GM18861 (cell line): ENCODE results near the gene KCNT1.
"Not testable (repeated sequence)": the region's sequence is repeated elsewhere in the genome, so short reads cannot be mapped to it uniquely, and the experiment has no call there.

ENCODE experiments used
- ATAC-seq: cut with Tn5 transposase; IDR thresholded peaks from one replicate; pipeline ENCODE4 v1.9.1; 2021; ENCODE audit not compliant: unreplicated experiment

The KCNT1 gene

GRCh38 chr9:135701959-135702721, at the start of gene KCNT1:
Gene KCNT1, plus strand, starts transcription at chr9:135702185. Its CDS starts 74 bp downstream, at chr9:135702259.
- ATAC-seq, result no peak

- no peak for ATAC-seq
Measured at GRCh38 chr9:135655317-135655716, 46.7 kb upstream of the KCNT1 start.

GRCh38 chr9:135657416-135657815, 44.6 kb upstream of the KCNT1 start:
- no peak for ATAC-seq

- ATAC-seq, result no peak
Measured at GRCh38 chr9:135659252-135659651, 42.7 kb upstream of the KCNT1 start.

- no peak for ATAC-seq
Measured at GRCh38 chr9:135660407-135660806, 41.6 kb upstream of the KCNT1 start.

- no peak for ATAC-seq
Measured at GRCh38 chr9:135661816-135662560, 40.0 kb upstream of the KCNT1 start.

GRCh38 chr9:135662758-135663450, 39.1 kb upstream of the KCNT1 start, which contains the start of gene LCN9:
Gene LCN9, plus strand, starts transcription at chr9:135663309. Its CDS starts 13 bp downstream, at chr9:135663322.
- no peak for ATAC-seq

GRCh38 chr9:135663451-135663770, 38.6 kb upstream of the KCNT1 start:
- ATAC-seq, result no peak

GRCh38 chr9:135663857-135664256, 38.1 kb upstream of the KCNT1 start:
- no peak for ATAC-seq

- ATAC-seq, result no peak
Measured at GRCh38 chr9:135664266-135664665, 37.7 kb upstream of the KCNT1 start.

GRCh38 chr9:135664801-135665794, 36.9 kb upstream of the KCNT1 start:
- no peak for ATAC-seq

- no peak for ATAC-seq
Measured at GRCh38 chr9:135665795-135666189, 36.2 kb upstream of the KCNT1 start.

- no peak for ATAC-seq
Measured at GRCh38 chr9:135666534-135667462, 35.2 kb upstream of the KCNT1 start.

GRCh38 chr9:135667463-135668001, 34.5 kb upstream of the KCNT1 start:
- ATAC-seq, result no peak

- ATAC-seq, result not testable (repeated sequence)
Measured at GRCh38 chr9:135669018-135669417, 33.0 kb upstream of the KCNT1 start.

GRCh38 chr9:135669616-135670285, 32.2 kb upstream of the KCNT1 start:
- no peak for ATAC-seq

GRCh38 chr9:135670721-135671590, 31.0 kb upstream of the KCNT1 start:
- no peak for ATAC-seq

- ATAC-seq, result no peak
Measured at GRCh38 chr9:135671591-135672041, 30.4 kb upstream of the KCNT1 start.
